SK-N-SH treated with all-trans-retinoic acid at 6 μM for 48 hours (cell line): ENCODE data around the gene ZNF304.

Source experiments
- ATAC-seq: fragments of 200-7000 bp; cut with Tn5 transposase; 3 replicates; pipeline ENCODE4 v1.9.1; 2020; ENCODE audit warnings: mild to moderate bottlenecking, moderate library complexity
- ARNTL ChIP-seq: fragments of 450-650 bp; formaldehyde crosslinking; IDR thresholded peaks from 2 replicates; pipeline ENCODE4 v1.5.0; 2020; ENCODE audit warnings: low read depth, mild to moderate bottlenecking, moderate library complexity, borderline replicate concordance
- BACH2 ChIP-seq: fragments of 250-450 bp; sonication (Bioruptor Pico); IDR thresholded peaks from 2 replicates; pipeline ENCODE4 v1.9.0; 2021; ENCODE audit warnings: mild to moderate bottlenecking, borderline replicate concordance
- CSDC2 ChIP-seq: fragments of 250-450 bp; sonication (Bioruptor Pico); IDR thresholded peaks from 2 replicates; pipeline ENCODE4 v1.5.0; 2020; ENCODE audit warnings: mild to moderate bottlenecking, moderate library complexity
- ESRRG ChIP-seq: fragments of 250-450 bp; sonication (Bioruptor Pico); IDR thresholded peaks from 2 replicates; pipeline ENCODE4 v1.6.1; 2021; ENCODE audit warnings: mild to moderate bottlenecking
- GLIS3 ChIP-seq: fragments of 250-450 bp; sonication (Bioruptor Pico); IDR thresholded peaks from 2 replicates; pipeline ENCODE4 v1.5.0; 2020; ENCODE audit warnings: mild to moderate bottlenecking, moderate library complexity
- OSR1 ChIP-seq: fragments of 250-450 bp; sonication (Bioruptor Pico); IDR thresholded peaks from 2 replicates; pipeline ENCODE4 v1.8.0; 2022; ENCODE audit warnings: moderate library complexity, mild to moderate bottlenecking, inconsistent platforms
- PPARA ChIP-seq: fragments of 250-450 bp; sonication (Bioruptor Pico); IDR thresholded peaks from 2 replicates; pipeline ENCODE4 v1.5.0; 2020; ENCODE audit warnings: mild to moderate bottlenecking, borderline replicate concordance
- RARB ChIP-seq: fragments of 250-450 bp; sonication (Bioruptor Pico); IDR thresholded peaks from 2 replicates; pipeline ENCODE4 v1.8.0; 2021; ENCODE audit warnings: mild to moderate bottlenecking, moderate library complexity
- SNAI2 ChIP-seq: fragments of 250-450 bp; sonication (Bioruptor Pico); IDR thresholded peaks from 2 replicates; pipeline ENCODE4 v1.5.0; 2020; ENCODE audit warnings: mild to moderate bottlenecking, moderate library complexity
- TCF4 ChIP-seq: fragments of 250-450 bp; sonication (Bioruptor Pico); IDR thresholded peaks from 2 replicates; pipeline ENCODE4 v1.8.0; 2021; ENCODE audit warnings: mild to moderate bottlenecking, moderate library complexity, borderline replicate concordance
- TOX ChIP-seq: fragments of 250-450 bp; sonication (Bioruptor Pico); IDR thresholded peaks from 2 replicates; pipeline ENCODE4 v1.8.0; 2021; ENCODE audit warnings: mild to moderate bottlenecking, moderate library complexity, borderline replicate concordance
- ZFP3 ChIP-seq: fragments of 250-450 bp; sonication (Bioruptor Pico); IDR thresholded peaks from 2 replicates; pipeline ENCODE4 v1.5.0; 2020; ENCODE audit warnings: mild to moderate bottlenecking, moderate library complexity
- ZFP30 ChIP-seq: fragments of 450-650 bp; formaldehyde crosslinking; IDR thresholded peaks from 2 replicates; pipeline ENCODE4 v1.5.0; 2022; ENCODE audit warnings: mild to moderate bottlenecking, moderate library complexity
- ZNF565 ChIP-seq: fragments of 450-650 bp; formaldehyde crosslinking; conservative IDR thresholded peaks from 2 replicates; pipeline ENCODE4 v1.5.0; 2020; ENCODE audit warnings: low read depth, mild to moderate bottlenecking, moderate library complexity
- ZNF70 ChIP-seq: fragments of 450-650 bp; formaldehyde crosslinking; IDR thresholded peaks from 2 replicates; pipeline ENCODE4 v1.5.0; 2020; ENCODE audit warnings: mild to moderate bottlenecking, moderate library complexity
- ZNF8 ChIP-seq: fragments of 450-650 bp; formaldehyde crosslinking; IDR thresholded peaks from 2 replicates; pipeline ENCODE4 v1.5.0; 2020; ENCODE audit warnings: mild to moderate bottlenecking, moderate library complexity
- TF ChIP-seq, protein P1 (sequence below): fragments of 250-450 bp; sonication (Bioruptor Pico); IDR thresholded peaks from 2 replicates; pipeline ENCODE4 v1.5.1; 2021; ENCODE audit warnings: mild to moderate bottlenecking, moderate library complexity
- TF ChIP-seq, protein P2 (sequence below): fragments of 250-450 bp; sonication (Bioruptor Pico); IDR thresholded peaks from 2 replicates; pipeline ENCODE4 v1.8.0; 2021; ENCODE audit warnings: low read depth, mild to moderate bottlenecking, moderate library complexity, borderline replicate concordance
- TF ChIP-seq, protein P3 (sequence below): fragments of 250-450 bp; sonication (Bioruptor Pico); IDR thresholded peaks from 2 replicates; pipeline ENCODE4 v1.5.0; 2020; ENCODE audit warnings: mild to moderate bottlenecking, moderate library complexity
- TF ChIP-seq, protein P4 (sequence below): fragments of 250-450 bp; sonication (Bioruptor Pico); IDR thresholded peaks from 2 replicates; pipeline ENCODE4 v1.8.0; 2020; ENCODE audit warnings: mild to moderate bottlenecking, moderate library complexity, borderline replicate concordance
- TF ChIP-seq, protein P5 (sequence below): fragments of 250-450 bp; sonication (Bioruptor Pico); IDR thresholded peaks from 2 replicates; pipeline ENCODE4 v1.5.1; 2020; ENCODE audit warnings: low read depth, mild to moderate bottlenecking, moderate library complexity

ZNF304 gene

DNA sequence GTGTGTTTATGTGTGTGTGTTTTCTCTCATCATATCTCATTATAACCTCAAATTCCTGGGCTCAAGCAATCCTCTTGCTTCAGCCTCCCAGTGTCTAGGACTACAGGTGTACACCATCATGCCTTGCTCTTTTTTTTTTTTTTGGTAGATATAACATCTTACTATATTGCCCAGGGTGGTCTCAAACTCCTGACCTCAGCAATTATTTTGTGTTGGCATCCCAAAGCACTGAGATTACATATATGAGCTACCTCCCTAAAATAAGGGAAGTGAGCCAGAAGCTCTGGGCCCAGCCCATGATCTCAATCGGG, 31.2 kb upstream of the ZNF304 start:
- no peak for TF ChIP-seq OSR1 (CRISPR knock-in tag)
- TF ChIP-seq ZFP30 (CRISPR knock-in tag) = no peak
- TF ChIP-seq, protein P1, sequence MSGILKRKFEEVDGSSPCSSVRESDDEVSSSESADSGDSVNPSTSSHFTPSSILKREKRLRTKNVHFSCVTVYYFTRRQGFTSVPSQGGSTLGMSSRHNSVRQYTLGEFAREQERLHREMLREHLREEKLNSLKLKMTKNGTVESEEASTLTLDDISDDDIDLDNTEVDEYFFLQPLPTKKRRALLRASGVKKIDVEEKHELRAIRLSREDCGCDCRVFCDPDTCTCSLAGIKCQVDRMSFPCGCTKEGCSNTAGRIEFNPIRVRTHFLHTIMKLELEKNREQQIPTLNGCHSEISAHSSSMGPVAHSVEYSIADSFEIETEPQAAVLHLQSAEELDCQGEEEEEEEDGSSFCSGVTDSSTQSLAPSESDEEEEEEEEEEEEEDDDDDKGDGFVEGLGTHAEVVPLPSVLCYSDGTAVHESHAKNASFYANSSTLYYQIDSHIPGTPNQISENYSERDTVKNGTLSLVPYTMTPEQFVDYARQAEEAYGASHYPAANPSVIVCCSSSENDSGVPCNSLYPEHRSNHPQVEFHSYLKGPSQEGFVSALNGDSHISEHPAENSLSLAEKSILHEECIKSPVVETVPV (CRISPR knock-in tag) = no peak
- TF ChIP-seq, protein P2, sequence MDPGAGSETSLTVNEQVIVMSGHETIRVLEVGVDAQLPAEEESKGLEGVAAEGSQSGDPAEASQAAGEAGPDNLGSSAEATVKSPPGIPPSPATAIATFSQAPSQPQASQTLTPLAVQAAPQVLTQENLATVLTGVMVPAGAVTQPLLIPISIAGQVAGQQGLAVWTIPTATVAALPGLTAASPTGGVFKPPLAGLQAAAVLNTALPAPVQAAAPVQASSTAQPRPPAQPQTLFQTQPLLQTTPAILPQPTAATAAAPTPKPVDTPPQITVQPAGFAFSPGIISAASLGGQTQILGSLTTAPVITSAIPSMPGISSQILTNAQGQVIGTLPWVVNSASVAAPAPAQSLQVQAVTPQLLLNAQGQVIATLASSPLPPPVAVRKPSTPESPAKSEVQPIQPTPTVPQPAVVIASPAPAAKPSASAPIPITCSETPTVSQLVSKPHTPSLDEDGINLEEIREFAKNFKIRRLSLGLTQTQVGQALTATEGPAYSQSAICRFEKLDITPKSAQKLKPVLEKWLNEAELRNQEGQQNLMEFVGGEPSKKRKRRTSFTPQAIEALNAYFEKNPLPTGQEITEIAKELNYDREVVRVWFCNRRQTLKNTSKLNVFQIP = no peak
- TF ChIP-seq TCF4 = no peak
- TF ChIP-seq GLIS3 (CRISPR knock-in tag) = no peak
- no peak for TF ChIP-seq ZNF8
- TF ChIP-seq, protein P3, sequence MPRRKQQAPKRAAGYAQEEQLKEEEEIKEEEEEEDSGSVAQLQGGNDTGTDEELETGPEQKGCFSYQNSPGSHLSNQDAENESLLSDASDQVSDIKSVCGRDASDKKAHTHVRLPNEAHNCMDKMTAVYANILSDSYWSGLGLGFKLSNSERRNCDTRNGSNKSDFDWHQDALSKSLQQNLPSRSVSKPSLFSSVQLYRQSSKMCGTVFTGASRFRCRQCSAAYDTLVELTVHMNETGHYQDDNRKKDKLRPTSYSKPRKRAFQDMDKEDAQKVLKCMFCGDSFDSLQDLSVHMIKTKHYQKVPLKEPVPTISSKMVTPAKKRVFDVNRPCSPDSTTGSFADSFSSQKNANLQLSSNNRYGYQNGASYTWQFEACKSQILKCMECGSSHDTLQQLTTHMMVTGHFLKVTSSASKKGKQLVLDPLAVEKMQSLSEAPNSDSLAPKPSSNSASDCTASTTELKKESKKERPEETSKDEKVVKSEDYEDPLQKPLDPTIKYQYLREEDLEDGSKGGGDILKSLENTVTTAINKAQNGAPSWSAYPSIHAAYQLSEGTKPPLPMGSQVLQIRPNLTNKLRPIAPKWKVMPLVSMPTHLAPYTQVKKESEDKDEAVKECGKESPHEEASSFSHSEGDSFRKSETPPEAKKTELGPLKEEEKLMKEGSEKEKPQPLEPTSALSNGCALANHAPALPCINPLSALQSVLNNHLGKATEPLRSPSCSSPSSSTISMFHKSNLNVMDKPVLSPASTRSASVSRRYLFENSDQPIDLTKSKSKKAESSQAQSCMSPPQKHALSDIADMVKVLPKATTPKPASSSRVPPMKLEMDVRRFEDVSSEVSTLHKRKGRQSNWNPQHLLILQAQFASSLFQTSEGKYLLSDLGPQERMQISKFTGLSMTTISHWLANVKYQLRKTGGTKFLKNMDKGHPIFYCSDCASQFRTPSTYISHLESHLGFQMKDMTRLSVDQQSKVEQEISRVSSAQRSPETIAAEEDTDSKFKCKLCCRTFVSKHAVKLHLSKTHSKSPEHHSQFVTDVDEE (CRISPR knock-in tag) = no peak
- TF ChIP-seq ESRRG (CRISPR knock-in tag) = no peak
- TF ChIP-seq, protein P4, sequence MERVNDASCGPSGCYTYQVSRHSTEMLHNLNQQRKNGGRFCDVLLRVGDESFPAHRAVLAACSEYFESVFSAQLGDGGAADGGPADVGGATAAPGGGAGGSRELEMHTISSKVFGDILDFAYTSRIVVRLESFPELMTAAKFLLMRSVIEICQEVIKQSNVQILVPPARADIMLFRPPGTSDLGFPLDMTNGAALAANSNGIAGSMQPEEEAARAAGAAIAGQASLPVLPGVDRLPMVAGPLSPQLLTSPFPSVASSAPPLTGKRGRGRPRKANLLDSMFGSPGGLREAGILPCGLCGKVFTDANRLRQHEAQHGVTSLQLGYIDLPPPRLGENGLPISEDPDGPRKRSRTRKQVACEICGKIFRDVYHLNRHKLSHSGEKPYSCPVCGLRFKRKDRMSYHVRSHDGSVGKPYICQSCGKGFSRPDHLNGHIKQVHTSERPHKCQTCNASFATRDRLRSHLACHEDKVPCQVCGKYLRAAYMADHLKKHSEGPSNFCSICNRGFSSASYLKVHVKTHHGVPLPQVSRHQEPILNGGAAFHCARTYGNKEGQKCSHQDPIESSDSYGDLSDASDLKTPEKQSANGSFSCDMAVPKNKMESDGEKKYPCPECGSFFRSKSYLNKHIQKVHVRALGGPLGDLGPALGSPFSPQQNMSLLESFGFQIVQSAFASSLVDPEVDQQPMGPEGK (CRISPR knock-in tag) = no peak
- TF ChIP-seq ARNTL (CRISPR knock-in tag) = no peak
- TF ChIP-seq SNAI2 (CRISPR knock-in tag) = no peak
- TF ChIP-seq TOX (CRISPR knock-in tag) = no peak
- TF ChIP-seq CSDC2 (CRISPR knock-in tag) = no peak
- no peak for TF ChIP-seq PPARA (CRISPR knock-in tag)
- no peak for TF ChIP-seq RARB (CRISPR knock-in tag)
- ATAC-seq = peak; percentile 38

DNA sequence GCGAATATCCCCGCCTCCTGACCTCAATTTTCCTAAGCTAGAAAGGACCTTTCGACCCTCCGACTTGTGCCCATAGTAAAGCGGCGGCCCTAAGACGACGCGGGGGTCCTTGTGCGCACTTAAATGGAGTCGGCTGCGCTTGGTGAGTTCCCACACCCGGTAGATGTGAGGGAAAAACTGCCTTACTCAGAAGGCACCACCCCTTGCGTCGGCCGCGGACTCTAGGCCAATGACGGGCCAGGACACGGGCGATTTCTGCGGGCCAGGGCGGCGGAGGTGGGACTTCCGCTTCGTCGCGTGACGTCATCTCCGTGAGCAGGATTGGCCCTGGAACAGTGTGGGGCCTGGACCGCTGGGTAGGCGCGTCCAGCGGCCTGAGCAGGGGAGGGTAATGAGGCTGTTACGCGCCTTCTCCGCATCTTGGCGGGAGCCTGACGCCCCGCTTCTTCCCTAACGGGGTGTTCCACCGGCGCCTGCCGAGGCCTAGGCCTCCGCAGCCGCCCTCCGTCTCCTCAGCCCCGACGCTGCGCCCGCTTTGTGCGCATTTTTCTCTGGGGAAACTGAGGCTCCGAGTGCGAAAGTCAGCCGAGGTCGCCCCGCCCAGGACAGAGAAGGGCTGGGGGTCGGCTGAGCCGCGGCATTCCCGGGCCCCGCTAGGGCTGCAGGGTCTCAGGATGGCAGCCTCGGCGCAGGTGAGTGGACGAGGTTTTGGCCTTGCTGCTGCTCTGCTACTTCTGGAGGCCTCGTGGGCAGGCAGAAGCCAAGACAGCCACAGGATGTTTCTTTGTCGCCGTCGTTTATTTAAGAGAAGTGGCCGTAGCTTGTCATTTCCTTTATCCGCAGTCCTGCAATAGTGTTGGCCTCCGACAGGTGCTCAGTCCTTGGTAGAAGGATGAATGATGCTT, 30.6 kb upstream of the ZNF304 start, which contains the start of gene ZNF543:
Gene ZNF543, plus strand, starts transcription at position 293 of the 905 bp plus-strand sequence. Its CDS starts 382 bp downstream, at position 675.
- ATAC-seq = peak; percentile 99
- TF ChIP-seq SNAI2 (CRISPR knock-in tag) (no peak), ZFP3 (CRISPR knock-in tag) (0 out of 2 replicates have a peak, but pooled peaks have one; percentile 10), TCF4 (no peak), ESRRG (CRISPR knock-in tag) (no peak), RARB (CRISPR knock-in tag) (no peak), ZNF8 (no peak)
- TF ChIP-seq, protein P5, sequence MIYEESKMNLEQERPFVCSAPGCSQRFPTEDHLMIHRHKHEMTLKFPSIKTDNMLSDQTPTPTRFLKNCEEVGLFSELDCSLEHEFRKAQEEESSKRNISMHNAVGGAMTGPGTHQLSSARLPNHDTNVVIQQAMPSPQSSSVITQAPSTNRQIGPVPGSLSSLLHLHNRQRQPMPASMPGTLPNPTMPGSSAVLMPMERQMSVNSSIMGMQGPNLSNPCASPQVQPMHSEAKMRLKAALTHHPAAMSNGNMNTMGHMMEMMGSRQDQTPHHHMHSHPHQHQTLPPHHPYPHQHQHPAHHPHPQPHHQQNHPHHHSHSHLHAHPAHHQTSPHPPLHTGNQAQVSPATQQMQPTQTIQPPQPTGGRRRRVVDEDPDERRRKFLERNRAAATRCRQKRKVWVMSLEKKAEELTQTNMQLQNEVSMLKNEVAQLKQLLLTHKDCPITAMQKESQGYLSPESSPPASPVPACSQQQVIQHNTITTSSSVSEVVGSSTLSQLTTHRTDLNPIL = peak; percentile 17; the same call in 1 of the 2 replicates

DNA sequence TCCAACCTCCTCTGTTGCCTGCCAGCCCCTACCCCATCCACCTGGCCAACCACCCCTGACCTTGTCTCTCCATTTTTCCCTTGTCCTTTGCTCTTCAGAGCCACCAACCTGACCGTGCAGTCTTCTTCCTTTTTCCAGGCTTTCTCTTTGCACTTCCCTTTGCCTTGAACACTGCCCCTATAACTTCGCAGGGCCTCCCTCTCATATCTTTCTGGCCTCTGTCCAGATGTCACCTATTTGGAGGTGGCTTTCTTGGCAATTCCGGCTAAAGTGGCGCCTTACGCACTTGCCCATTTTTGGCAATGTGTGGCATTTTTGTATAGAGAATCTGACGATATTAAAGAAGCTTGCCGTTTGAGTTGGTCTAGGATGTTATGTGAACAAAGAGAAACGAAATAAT, 30.0 kb upstream of the ZNF304 start:
- no peak for ATAC-seq
- TF ChIP-seq ZNF70 (CRISPR knock-in tag) = no peak
- no peak for TF ChIP-seq ZNF565 (CRISPR knock-in tag)
- no peak for TF ChIP-seq SNAI2 (CRISPR knock-in tag)
- TF ChIP-seq RARB (CRISPR knock-in tag) = no peak
- TF ChIP-seq, protein P1 (CRISPR knock-in tag) = no peak
- TF ChIP-seq, protein P4 (CRISPR knock-in tag) = no peak
- no peak for TF ChIP-seq BACH2 (CRISPR knock-in tag)
- no peak for TF ChIP-seq CSDC2 (CRISPR knock-in tag)
- TF ChIP-seq TOX (CRISPR knock-in tag) = no peak
- TF ChIP-seq, protein P5 = no peak
- TF ChIP-seq TCF4 = no peak
